Measurements from ENCODE around the gene SRSF2.

DNA sequence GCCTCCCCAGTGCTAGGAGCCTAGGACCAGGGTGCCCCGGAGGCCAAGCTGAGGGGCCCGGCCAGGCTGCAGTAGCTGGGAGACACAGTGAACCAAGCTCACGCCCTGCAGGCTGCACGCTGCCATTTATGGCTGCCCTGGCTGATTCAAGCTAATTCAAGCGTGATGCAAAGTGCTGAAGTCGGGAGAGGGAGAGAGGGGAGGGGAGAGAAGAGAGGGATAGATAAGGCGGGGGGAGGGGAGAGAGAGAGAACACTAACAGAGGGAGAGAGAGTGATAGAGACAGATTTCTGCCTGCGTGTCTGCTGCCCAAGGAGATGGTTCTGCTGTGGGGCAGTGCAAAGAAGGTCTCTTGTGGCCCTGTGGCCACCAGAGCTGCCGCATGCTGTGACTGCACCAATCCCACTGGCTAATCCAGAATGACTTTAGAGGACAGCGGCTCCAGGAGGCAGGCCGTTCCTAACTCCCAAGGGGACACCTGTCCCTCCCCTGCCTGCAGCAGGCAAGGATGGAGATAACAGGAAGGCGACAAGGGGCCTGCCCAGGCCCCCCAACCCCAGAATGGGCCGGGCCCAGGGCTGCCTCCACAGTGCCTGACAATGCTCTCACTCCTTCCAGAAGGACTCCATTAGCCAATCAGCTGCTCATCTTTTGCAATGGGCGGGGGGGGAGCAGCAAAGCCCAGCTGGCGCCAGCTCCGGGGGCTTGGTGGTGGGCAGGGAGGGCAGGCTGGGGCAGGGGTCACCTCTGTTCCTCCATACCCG lies 39.2 kb downstream of the SRSF2 start:
- TF ChIP-seq, protein P1, sequence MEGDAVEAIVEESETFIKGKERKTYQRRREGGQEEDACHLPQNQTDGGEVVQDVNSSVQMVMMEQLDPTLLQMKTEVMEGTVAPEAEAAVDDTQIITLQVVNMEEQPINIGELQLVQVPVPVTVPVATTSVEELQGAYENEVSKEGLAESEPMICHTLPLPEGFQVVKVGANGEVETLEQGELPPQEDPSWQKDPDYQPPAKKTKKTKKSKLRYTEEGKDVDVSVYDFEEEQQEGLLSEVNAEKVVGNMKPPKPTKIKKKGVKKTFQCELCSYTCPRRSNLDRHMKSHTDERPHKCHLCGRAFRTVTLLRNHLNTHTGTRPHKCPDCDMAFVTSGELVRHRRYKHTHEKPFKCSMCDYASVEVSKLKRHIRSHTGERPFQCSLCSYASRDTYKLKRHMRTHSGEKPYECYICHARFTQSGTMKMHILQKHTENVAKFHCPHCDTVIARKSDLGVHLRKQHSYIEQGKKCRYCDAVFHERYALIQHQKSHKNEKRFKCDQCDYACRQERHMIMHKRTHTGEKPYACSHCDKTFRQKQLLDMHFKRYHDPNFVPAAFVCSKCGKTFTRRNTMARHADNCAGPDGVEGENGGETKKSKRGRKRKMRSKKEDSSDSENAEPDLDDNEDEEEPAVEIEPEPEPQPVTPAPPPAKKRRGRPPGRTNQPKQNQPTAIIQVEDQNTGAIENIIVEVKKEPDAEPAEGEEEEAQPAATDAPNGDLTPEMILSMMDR (IDR thresholded peaks at IDR 0.05; ENCODE audit: insufficient read depth, low read length, poor library complexity, severe bottlenecking) = no peak
- no peak for TF ChIP-seq EZH2phosphoT487 (conservative IDR thresholded peaks at IDR 0.05; ENCODE audit: low read length)
